ENCODE results near the gene HOXC10. TPM values are rescaled to one million over a fixed set of nuclear protein-coding genes. Genes with fewer than 3 reads are reported as not detected.

Gene HOXC10
- polyA plus RNA-seq, 3 donors: not detected

DNA sequence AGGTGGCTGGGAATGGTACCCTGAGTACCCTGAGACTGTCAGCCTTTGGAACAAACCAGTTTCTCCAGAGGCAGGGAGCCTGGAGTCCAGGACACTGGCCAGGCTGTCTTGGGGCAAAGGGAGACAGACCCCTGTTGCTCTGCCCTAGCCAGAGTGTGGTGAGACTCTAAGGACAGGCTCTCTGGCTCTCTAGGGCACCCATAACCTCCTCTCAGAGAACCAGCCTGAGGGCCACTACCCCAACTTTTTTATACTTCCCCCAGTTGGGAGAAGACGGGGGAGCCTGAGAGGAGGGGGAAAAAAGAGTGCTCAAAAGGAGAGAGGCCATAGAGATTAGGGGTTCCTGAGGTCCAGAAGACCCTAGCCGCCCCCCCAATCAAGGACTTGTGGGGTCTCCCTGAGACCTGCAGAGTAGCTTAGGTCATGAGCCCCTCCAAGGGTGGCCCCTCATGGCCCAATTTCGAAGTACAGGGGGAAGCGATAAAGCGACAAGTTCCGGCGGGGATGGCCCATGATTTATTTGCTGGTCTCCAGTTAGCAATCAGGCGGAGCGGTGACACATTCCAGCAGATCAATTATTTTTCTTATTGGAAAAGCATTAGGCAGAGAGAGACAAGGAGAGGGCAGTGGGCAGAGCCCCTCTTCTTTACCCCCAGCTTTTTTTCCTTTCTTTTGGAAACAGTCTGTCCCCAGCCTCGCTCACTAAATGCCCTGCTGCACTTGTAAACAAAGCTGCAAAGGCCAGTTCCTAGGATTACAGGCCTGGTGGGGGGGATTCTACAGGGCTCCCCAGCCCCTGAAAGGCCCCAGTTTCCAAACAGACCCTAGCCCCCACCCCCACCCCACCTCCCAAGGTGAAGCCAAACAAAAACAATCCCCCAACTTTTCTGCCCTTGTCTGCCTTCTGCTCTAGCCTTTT lies 25.4 kb downstream of the HOXC10 start:
- Histone ChIP-seq H3K4me2 (replicated peaks; ENCODE audit: extremely low read depth, low read length, poor library complexity, severe bottlenecking) (no peak overlapping the region), H3K27ac (ENCODE audit: low read depth in 1 of 2, low read length in 2 of 2) (no peak overlapping the region), H4K20me1 (ENCODE audit: insufficient read depth, low read length) (no peaks in the 10 kb centered on the region), H3K79me2 (ENCODE audit: insufficient read depth, low read length) (no peaks in the 10 kb centered on the region), H3K4me3 (replicated peaks in 1 of 3; ENCODE audit: low read depth in 2 of 3, low read length in 3 of 3) (no peak overlapping the region), H3K9ac (ENCODE audit: insufficient read depth, low read length, poor library complexity, severe bottlenecking) (no peak overlapping the region), H3K4me1 (ENCODE audit: control insufficient read depth in 1 of 2, insufficient read depth in 2 of 2, low read length in 2 of 2) (peaks cover 14 to 17% of the 10 kb centered on the region in 2 donors), H3K36me3 (replicated peaks in 1 of 2; ENCODE audit: control insufficient read depth in 1 of 2, insufficient read depth in 2 of 2, low read length in 2 of 2) (no peaks in the 10 kb centered on the region), H3K27me3 (ENCODE audit: control insufficient read depth in 2 of 2, insufficient read depth in 2 of 2, low read length in 2 of 2) (peaks cover 86 to 98% of the 10 kb centered on the region in 2 donors), H3K9me3 (replicated peaks in 1 of 2; ENCODE audit: control insufficient read depth in 1 of 2, insufficient read depth in 1 of 2, low read length in 2 of 2) (peaks cover 2 to 49% of the 10 kb centered on the region in 2 donors), H2AFZ (ENCODE audit: insufficient read depth, low read depth, low read length, poor library complexity, severe bottlenecking) (no peak overlapping the region)
- intact Hi-C loops (cut with micrococcal nuclease): no loop called here
- peaks cover 5 to 14% of the 10 kb centered on the region in 2 donors for H3K36me3 Mint-ChIP-seq
- no peak for DNase-seq
- TF ChIP-seq, protein P1, sequence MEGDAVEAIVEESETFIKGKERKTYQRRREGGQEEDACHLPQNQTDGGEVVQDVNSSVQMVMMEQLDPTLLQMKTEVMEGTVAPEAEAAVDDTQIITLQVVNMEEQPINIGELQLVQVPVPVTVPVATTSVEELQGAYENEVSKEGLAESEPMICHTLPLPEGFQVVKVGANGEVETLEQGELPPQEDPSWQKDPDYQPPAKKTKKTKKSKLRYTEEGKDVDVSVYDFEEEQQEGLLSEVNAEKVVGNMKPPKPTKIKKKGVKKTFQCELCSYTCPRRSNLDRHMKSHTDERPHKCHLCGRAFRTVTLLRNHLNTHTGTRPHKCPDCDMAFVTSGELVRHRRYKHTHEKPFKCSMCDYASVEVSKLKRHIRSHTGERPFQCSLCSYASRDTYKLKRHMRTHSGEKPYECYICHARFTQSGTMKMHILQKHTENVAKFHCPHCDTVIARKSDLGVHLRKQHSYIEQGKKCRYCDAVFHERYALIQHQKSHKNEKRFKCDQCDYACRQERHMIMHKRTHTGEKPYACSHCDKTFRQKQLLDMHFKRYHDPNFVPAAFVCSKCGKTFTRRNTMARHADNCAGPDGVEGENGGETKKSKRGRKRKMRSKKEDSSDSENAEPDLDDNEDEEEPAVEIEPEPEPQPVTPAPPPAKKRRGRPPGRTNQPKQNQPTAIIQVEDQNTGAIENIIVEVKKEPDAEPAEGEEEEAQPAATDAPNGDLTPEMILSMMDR (IDR thresholded peaks at IDR 0.05): no peak
- peak overlapping the region in 1 of 2 donors; percentile 83 for H3K4me3 Mint-ChIP-seq
- peaks cover 0 to 39% (median 14%) of the 10 kb centered on the region in 7 donors for H3K9me3 Mint-ChIP-seq
- H3K27ac Mint-ChIP-seq: no peak overlapping the region
- peaks cover 97 to 98% (median 98%) of the 10 kb centered on the region in 3 donors for H3K27me3 Mint-ChIP-seq (ENCODE audit: low read depth in 3 of 3)
- H3K4me1 Mint-ChIP-seq: peaks cover 38% of the 10 kb centered on the region
- WGBS (ENCODE audit: insufficient coverage): 0% methylated on average over 2 of the region's 10 CpGs

DNA sequence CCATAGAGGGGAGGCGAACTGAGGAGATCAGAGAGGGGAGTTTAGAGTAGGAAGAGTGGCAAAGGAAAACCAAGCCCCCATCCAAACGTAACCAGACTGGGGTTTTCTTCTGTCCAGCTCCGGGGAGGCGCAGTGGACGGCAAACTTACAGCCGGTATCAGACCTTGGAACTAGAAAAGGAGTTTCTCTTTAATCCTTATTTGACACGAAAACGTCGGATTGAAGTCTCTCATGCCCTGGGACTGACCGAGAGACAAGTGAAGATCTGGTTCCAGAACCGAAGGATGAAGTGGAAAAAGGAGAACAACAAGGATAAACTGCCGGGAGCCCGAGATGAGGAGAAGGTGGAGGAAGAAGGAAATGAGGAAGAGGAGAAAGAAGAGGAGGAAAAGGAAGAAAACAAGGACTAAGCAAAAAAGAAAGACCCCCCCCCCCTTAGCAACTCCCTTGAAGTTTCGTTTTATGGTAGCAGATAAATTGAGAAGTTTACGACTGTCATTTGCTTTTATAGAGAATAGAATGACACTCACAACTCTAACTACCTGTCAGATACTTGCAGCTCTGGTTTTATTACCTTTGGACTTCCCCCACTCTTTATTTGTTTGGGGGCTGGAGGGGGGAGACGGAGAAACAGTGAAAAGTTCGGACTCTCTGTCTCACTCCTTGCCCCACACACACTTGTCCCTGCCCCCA lies 26.2 kb downstream of the HOXC10 start:
- H3K4me3 ChIP-seq (replicated peaks in 1 of 3; ENCODE audit: low read depth in 2 of 3, low read length in 3 of 3): no peak overlapping the region
- intact Hi-C loops (cut with micrococcal nuclease): no loop called here
- peak overlapping the region; percentile 9 to 81 for H3K4me3 Mint-ChIP-seq
- no peak overlapping the region for H2AFZ ChIP-seq (ENCODE audit: insufficient read depth, low read depth, low read length, poor library complexity, severe bottlenecking)
- TF ChIP-seq, protein P1 (IDR thresholded peaks at IDR 0.05): no peak
- no peak for DNase-seq
- H3K27ac ChIP-seq (ENCODE audit: low read depth in 1 of 2, low read length in 2 of 2): no peak overlapping the region
- H3K9me3 Mint-ChIP-seq: peaks cover 0 to 41% (median 13%) of the 10 kb centered on the region in 7 donors
- no peaks in the 10 kb centered on the region for H4K20me1 ChIP-seq (ENCODE audit: insufficient read depth, low read length)
- 17% methylated on average over 7 of the region's 17 CpGs for WGBS (ENCODE audit: insufficient coverage)
- no peak overlapping the region for H3K9ac ChIP-seq (ENCODE audit: insufficient read depth, low read length, poor library complexity, severe bottlenecking)
- H3K27me3 ChIP-seq (ENCODE audit: control insufficient read depth in 2 of 2, insufficient read depth in 2 of 2, low read length in 2 of 2): peaks cover 90 to 99% of the 10 kb centered on the region in 2 donors
- H3K27me3 Mint-ChIP-seq (ENCODE audit: low read depth in 3 of 3): peaks cover 97 to 98% (median 98%) of the 10 kb centered on the region in 3 donors
- H3K36me3 Mint-ChIP-seq: peaks cover 5 to 10% of the 10 kb centered on the region in 2 donors
- no peaks in the 10 kb centered on the region for H3K36me3 ChIP-seq (replicated peaks in 1 of 2; ENCODE audit: control insufficient read depth in 1 of 2, insufficient read depth in 2 of 2, low read length in 2 of 2)
- H3K4me1 ChIP-seq (ENCODE audit: control insufficient read depth in 1 of 2, insufficient read depth in 2 of 2, low read length in 2 of 2): peaks cover 14% of the 10 kb centered on the region in 2 donors
- H3K4me2 ChIP-seq (replicated peaks; ENCODE audit: extremely low read depth, low read length, poor library complexity, severe bottlenecking): peak overlapping the region; percentile 3
- no peaks in the 10 kb centered on the region for H3K79me2 ChIP-seq (ENCODE audit: insufficient read depth, low read length)
- peaks cover 2 to 49% of the 10 kb centered on the region in 2 donors for H3K9me3 ChIP-seq (replicated peaks in 1 of 2; ENCODE audit: control insufficient read depth in 1 of 2, insufficient read depth in 1 of 2, low read length in 2 of 2)
- no peak overlapping the region for H3K27ac Mint-ChIP-seq
- H3K4me1 Mint-ChIP-seq: peaks cover 34% of the 10 kb centered on the region

Measured in CD14-positive monocyte (primary cell).